ENCODE measurements around the gene HAGHL.
"Not testable (repeated sequence)": the region's sequence is repeated elsewhere in the genome, so short reads cannot be mapped to it uniquely, and the experiment has no call there.

HAGHL gene

DNA sequence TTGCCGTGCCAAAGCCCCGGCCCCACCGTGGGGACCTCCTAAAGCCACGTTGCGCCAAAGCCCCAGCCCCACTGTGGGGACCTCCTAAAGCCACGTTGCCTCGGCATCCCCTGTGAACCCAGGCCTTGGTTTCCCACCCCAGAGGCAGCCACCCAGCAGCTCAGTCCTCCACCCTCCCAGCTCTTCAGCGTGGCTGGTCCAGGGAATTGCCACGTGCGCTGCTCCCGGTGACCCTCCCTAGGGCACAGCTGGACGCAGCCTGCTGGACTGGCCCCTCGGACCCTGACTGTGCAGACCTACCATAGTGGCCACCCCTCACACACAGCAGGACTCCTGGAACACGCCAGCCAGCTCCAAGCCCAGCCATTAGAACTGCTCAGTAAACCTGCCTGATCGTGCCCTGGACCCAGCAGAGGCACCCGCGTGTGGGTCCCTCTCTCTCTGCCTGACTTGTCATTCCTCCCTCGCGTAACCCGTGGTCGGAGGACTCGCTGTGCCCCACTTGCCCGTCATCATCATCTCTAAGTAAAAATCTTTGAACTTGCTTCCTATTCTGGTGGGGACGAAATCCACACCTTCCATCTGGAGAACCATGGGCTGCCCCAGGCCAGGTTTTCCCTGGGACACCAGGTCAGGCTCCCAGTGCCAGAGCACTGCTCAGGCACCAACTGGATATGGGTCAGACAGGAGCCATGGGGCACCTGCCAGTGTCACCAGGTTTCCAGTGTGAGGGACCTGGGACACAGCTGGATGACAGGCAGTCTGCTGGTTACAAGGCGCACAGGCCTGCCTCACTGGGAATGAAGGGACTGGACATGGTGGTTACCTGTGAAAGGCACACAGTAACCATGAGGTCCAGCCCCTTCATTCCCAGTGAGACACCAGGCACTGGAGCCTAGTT is 8.3 kb downstream of the HAGHL start:
- DNase-seq (ENCODE audit: low read depth in 2 of 2) = no peak

DNA sequence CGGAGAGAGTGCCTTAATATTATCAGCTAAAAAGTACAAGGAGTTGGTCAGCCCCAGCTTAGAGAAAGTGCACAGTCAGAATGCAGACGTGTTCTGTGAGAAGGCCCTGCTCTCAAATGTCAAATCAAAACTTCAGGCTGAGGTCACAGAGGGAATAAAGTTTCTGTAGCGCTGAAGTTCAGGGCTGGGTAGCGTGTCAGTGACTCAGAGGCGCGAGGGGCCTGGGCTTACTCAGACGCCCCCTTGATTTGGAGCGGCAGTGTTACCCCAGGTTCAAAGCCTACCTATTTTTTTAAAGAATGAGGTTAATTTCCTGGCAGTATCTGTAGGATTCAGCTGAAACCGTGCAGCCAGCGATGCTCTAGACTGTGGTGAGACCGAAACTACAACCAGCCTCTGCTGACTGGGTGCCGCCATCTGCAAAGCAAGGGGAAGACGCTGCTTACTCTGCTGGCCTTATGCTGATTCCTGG is 9.1 kb downstream of the HAGHL start:
- DNase-seq (ENCODE audit: low read depth in 2 of 2) = no peak

- DNase-seq (ENCODE audit: low read depth in 2 of 2) = no peak
Measured at GRCh38 chr16:736936-737481, 10.1 kb downstream of the HAGHL start.

- no peak for DNase-seq (ENCODE audit: low read depth in 2 of 2)
Measured at GRCh38 chr16:739560-740458, 12.9 kb downstream of the HAGHL start.

DNA sequence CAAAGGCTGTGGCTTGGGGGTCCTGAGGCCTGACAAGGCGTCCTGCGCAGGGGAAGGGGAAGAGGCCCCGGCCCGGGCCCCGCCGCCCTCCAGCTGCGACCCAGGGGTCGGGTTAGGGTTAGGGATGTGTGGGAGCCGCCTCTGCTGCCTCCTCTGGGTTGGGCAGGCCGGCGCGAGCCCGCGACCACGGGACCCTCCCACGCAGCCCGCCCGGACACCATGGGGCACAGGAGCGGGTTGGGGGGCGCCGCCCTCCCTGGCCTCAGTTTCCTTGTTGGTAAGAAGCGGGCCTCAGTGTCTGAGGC is 13.5 kb downstream of the HAGHL start:
- no peak for DNase-seq (ENCODE audit: low read depth in 2 of 2)

- peak; percentile 68 to 73 for DNase-seq (ENCODE audit: low read depth in 2 of 2)
Measured at GRCh38 chr16:740764-741505, 14.0 kb downstream of the HAGHL start, which contains the start of gene CIAO3. Gene CIAO3, minus strand, starts transcription at chr16:740997. Its CDS starts 12 bp downstream, at chr16:740985.

- DNase-seq (ENCODE audit: low read depth in 2 of 2) = no peak
Measured at GRCh38 chr16:741986-742629, 15.2 kb downstream of the HAGHL start.

DNA sequence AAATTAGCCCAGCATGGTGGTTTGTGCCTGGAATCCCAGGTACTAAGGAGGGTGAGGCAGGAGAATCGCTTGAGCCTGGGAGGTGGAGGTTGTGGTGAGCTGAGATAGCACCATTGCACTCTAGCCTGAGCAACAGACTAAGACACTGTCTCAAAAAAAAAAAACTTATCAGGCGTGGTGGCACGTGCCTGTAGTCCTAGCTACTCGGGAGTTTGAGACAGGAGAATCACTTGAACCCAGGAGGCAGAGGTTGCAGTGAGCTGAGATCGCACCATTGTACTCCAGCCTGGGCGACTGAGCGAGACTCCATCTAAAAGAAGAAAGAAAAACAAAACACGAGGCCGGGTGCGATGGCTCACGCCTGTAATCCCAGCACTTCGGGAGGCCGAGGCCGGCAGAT is 16.0 kb downstream of the HAGHL start:
- not testable (repeated sequence) for DNase-seq (ENCODE audit: low read depth in 2 of 2)

GRCh38 chr16:743794-744500 is 17.0 kb downstream of the HAGHL start:
- DNase-seq (ENCODE audit: low read depth in 2 of 2) = no peak

DNA sequence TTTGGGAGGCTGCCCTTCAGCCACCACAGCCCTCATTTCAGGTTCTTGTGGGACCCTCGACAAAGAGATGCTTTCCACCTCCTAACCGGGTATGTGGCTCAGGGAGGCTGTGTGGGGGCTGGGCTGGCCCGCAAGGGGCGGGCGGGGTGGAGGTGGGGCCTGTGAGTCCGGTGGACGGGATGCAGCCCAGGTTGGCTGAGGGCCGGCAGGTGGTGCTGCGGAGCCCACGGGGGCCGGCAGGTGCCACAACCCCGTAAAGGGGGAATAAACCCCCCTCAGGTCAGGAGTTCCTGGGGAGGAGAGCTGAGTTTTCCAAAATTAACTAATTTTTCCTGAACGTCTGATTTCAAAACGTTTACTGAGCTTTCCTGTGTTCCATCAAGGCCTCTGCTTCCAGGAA is 18.8 kb downstream of the HAGHL start:
- DNase-seq (ENCODE audit: low read depth in 2 of 2) = no peak

DNA sequence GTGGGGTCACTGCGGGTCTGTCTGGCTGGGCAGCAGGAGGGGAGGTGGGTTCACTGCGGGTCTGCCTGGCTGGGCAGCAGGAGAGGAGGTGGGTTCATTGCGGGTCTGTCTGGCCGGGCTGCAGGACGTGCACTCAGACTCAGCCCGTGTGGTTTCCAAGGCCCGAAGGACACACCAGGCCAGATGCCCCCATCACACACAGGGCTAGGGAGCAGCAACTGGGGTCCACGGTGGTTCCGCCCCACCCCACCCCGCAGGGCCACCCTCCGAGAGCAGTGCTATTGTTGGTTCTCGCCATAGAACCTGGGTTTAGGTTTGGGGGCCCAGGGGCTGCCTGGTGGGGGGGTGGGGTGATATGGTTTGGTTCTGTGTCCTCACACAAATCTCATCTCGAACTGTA is 19.7 kb downstream of the HAGHL start:
- no peak for DNase-seq (ENCODE audit: low read depth in 2 of 2)

DNA sequence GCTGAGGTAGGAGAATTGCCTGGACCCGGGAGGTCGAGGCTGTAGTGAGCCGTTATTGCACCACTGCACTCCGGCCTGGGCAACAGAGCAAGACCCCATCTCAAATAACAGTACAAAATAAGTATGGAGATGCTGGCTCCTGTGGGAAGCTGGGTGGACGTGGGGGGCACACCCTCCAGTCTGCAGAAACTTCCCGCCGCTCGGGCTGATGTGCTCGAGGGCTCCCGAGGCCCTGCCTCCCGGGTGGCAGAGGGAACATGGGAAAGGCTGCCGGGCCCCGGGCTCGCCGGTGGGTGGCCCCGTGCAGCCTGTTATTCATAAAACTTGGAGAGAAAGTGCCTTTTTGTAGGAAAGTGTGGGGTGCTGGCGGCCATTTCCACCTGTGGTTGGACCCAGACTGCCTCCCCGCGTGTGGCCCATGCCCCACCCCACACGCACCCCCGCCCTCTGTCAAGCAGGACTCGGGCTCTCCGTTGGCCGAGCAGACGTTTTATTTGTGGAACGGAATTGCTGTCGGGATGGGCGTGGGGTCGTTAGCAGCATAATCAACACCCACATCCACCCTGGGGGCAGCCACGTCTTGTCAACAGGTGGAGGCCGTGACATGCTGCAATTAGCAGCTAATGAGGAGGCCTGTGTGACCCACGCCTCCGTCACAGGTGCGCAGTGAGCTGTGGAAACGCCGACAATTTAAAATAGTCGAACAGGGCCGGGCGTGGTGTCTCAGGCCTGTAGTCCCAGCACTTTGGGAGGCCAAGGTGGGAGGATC is 21.3 kb downstream of the HAGHL start:
- DNase-seq (ENCODE audit: low read depth in 2 of 2) = no peak

DNA sequence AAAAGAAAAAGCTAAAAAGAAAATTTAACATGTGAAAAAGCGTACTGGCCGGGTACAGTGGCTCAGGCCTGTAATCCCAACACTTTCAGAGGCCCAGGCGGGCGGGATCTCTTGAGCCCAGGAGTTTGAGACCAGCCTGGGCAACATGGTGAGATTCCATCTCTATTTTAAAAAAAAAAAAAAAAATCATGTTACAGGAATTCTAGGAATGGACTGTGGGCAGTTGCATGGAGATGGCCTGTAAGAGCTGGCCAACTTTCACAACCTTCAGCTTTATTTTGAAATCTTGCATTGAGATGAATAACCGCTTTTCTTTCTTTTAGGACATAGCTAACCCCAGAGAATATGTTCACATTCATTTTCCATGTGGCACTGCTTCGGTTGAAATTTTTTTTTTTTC is 22.1 kb downstream of the HAGHL start:
- DNase-seq (ENCODE audit: low read depth in 2 of 2) = peak; percentile 40 to 48

DNA sequence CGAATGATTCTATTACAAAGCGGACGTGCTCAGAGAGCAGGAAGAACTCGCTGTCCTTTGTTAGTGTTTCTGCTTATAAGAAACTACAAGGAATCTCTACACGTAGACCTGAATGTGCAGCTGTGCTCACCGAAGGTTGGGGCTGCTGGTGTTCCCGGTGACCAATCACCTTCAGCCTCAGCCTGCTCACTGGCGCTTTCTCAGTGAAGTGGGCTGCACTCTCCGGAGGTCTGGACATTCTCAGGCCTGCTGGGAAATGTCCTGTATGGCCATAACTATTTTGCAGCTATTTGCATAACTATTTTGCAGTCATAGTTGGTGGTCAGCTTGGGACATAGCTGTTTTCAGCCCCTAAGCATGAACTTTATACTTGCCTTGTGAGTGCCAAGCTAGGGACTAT is 23.6 kb downstream of the HAGHL start:
- no peak for DNase-seq (ENCODE audit: low read depth in 2 of 2)

DNA sequence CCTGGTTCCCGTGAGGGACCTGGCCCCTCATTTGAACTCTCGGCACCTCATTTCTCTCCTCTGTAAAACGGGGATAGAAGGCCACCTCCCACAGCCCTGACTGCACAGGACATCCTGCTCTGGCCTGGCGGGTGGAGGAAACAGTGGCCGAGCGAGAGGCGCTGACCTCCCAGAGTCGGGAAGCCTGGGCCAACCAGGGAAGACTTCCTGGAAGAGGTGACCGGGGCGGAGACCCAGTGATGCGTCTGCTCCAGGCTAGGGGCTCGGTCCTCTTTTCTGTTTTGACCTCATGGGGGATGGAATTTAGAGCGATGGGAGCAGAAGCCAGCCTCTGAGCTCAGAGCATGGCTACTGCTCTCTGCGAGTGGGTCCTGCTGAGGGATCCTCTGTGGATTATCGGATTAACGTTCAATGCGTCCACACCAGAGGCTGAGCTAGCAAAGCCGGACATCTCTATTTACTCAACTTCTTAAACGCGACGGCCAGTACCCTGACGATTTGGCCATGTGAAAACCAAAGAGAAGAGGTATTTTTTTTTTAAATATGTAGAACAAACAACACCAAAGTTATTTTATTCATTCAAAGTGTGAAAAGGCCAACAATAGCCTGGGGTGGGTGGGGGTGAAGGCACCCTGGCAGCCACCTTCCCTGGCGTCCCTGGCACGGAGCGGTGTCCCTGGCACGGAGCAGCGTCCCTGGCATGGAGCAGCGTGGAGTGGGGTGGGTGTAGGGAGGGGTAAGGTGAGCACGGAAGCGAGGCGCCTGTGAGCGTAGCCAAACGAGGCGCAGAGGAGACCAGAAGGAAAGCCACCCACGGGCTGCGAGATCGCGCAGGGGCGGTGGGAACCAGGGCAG is 24.5 kb downstream of the HAGHL start:
- no peak for DNase-seq (ENCODE audit: low read depth in 2 of 2)

- DNase-seq (ENCODE audit: low read depth in 2 of 2) = no peak
Measured at GRCh38 chr16:752007-752312, 25.1 kb downstream of the HAGHL start.

GRCh38 chr16:754121-754607 is 27.3 kb downstream of the HAGHL start:
- DNase-seq (ENCODE audit: low read depth in 2 of 2) = not testable (repeated sequence)

- DNase-seq (ENCODE audit: low read depth in 2 of 2) = no peak
Measured at GRCh38 chr16:754656-755055, 27.8 kb downstream of the HAGHL start.

DNA sequence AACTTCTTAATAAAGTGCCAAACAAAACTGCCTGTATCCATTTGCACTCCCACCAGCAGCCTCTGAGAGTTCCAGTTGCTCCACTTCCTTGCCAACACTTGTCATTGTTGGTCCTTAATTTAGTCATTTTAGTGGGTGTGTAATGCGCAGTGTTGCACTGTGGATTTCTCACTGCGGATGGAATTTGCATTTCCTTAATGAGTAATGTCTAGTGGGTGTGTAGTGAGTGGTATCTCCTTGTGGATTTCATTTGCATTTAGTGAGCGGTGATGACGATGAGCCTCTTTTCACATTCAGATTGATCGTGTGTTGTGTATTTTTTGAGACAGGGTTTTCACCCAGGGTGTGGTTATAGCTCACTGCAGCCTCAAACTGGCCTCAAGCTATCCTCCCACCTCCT is 29.5 kb downstream of the HAGHL start:
- no peak for DNase-seq (ENCODE audit: low read depth in 2 of 2)

All from fibroblast of skin of left quadriceps (primary cell).